IPS-18a (cell line): ENCODE results near the gene DMRTB1.

Experiments
- H3K27ac ChIP-seq: one replicate; pipeline ENCODE4 v1.5.1; 2013; ENCODE audit warnings: low read length
- H3K27me3 ChIP-seq: one replicate; pipeline ENCODE4 v1.6.1; 2013; ENCODE audit warnings: mild to moderate bottlenecking, low read length; ENCODE audit not compliant: control insufficient read depth, insufficient read depth
- H3K36me3 ChIP-seq: one replicate; pipeline ENCODE4 v1.6.1; 2013; ENCODE audit warnings: low read depth, low read length; ENCODE audit not compliant: control insufficient read depth
- H3K4me1 ChIP-seq: one replicate; pipeline ENCODE4 v1.6.1; 2013; ENCODE audit warnings: low read depth, low read length; ENCODE audit not compliant: control insufficient read depth
- H3K4me3 ChIP-seq: one replicate; pipeline ENCODE4 v1.5.1; 2013; ENCODE audit warnings: low read length
- H3K9ac ChIP-seq: one replicate; pipeline ENCODE4 v1.6.1; 2013; ENCODE audit warnings: mild to moderate bottlenecking, low read length, moderate library complexity
- H3K9me3 ChIP-seq: one replicate; pipeline ENCODE4 v1.6.1; 2013; ENCODE audit warnings: low read depth, low read length; ENCODE audit not compliant: control insufficient read depth

DMRTB1 gene

DNA sequence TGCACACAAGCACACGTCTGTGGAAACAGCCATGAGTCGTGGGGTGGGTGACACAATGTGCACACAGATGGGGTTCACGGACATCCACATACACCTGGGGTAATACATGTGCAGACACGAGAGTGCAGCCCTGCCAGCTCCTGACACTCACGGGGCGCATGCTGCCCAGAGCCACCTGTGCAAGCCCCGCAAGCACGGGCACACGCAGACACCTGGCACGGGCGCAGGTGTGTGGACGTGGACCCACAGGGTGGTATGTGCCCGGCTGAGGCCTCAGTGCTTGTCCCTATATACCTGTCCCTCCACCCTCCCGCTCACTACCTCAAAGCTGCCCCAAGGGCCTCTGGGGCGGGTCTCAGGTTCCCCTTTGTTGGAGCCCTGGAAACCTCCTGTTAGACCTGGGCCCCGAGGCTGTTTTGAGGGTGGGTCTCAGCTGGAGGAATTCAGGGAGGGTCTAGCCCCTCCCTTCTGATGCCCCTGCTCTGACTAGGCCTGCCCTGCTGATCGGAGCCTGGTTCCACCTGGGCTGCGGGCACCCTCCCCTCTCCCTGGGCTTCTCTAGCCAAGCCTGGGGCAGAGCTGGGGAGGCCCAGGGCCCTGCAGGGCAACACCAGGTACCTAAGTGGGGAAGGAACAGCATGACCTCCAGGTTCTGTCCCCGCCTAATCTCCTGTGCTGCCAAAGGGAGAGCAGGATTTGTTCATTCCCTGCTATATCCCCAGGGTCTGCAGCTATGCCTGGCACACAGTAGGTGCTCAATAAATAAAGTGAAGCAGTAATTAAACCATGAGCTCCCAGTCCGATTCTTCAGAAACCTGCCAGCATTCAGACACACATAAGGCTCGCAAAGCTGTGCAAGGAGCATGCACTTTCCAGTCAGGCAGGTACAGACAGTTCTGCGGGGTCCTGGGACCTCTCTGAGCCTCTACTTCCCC is 49.1 kb downstream of the DMRTB1 start:
- no peaks in the 10 kb centered on the region for H3K36me3 ChIP-seq
- H3K4me1 ChIP-seq, result peaks cover 8% of the 10 kb centered on the region
- H3K9ac ChIP-seq, result no peak overlapping the region
- no peaks in the 10 kb centered on the region for H3K27me3 ChIP-seq
- H3K9me3 ChIP-seq, result no peaks in the 10 kb centered on the region
- no peak overlapping the region for H3K4me3 ChIP-seq
- no peak overlapping the region for H3K27ac ChIP-seq

GRCh38 chr1:53508991-53509666 is 49.9 kb downstream of the DMRTB1 start:
- no peaks in the 10 kb centered on the region for H3K27me3 ChIP-seq
- H3K4me3 ChIP-seq, result no peak overlapping the region
- no peaks in the 10 kb centered on the region for H3K9me3 ChIP-seq
- H3K27ac ChIP-seq, result no peak overlapping the region
- H3K4me1 ChIP-seq, result peaks cover under 1% of the 10 kb centered on the region
- no peak overlapping the region for H3K9ac ChIP-seq
- H3K36me3 ChIP-seq, result no peaks in the 10 kb centered on the region

- no peaks in the 10 kb centered on the region for H3K27me3 ChIP-seq
- no peak overlapping the region for H3K27ac ChIP-seq
- H3K4me1 ChIP-seq, result no peaks in the 10 kb centered on the region
- H3K4me3 ChIP-seq, result no peak overlapping the region
- no peak overlapping the region for H3K9ac ChIP-seq
- H3K9me3 ChIP-seq, result no peaks in the 10 kb centered on the region
- H3K36me3 ChIP-seq, result no peaks in the 10 kb centered on the region
Observed at GRCh38 chr1:53509775-53510174, 50.6 kb downstream of the DMRTB1 start.

GRCh38 chr1:53510215-53510614 is 51.0 kb downstream of the DMRTB1 start:
- no peak overlapping the region for H3K27ac ChIP-seq
- no peaks in the 10 kb centered on the region for H3K9me3 ChIP-seq
- no peaks in the 10 kb centered on the region for H3K36me3 ChIP-seq
- no peaks in the 10 kb centered on the region for H3K4me1 ChIP-seq
- H3K27me3 ChIP-seq, result no peaks in the 10 kb centered on the region
- H3K9ac ChIP-seq, result no peak overlapping the region
- no peak overlapping the region for H3K4me3 ChIP-seq

GRCh38 chr1:53511323-53511932 is 52.2 kb downstream of the DMRTB1 start:
- Histone ChIP-seq H3K9me3 (no peaks in the 10 kb centered on the region), H3K4me3 (no peak overlapping the region), H3K27ac (no peak overlapping the region), H3K4me1 (no peaks in the 10 kb centered on the region), H3K9ac (no peak overlapping the region), H3K36me3 (no peaks in the 10 kb centered on the region), H3K27me3 (no peaks in the 10 kb centered on the region)

- no peaks in the 10 kb centered on the region for H3K36me3 ChIP-seq
- H3K27ac ChIP-seq, result no peak overlapping the region
- H3K4me1 ChIP-seq, result no peaks in the 10 kb centered on the region
- H3K9ac ChIP-seq, result no peak overlapping the region
- no peak overlapping the region for H3K4me3 ChIP-seq
- no peaks in the 10 kb centered on the region for H3K27me3 ChIP-seq
- no peaks in the 10 kb centered on the region for H3K9me3 ChIP-seq
Observed at GRCh38 chr1:53511933-53512806, 53.0 kb downstream of the DMRTB1 start.

GRCh38 chr1:53512807-53513755 is 53.9 kb downstream of the DMRTB1 start:
- Histone ChIP-seq H3K27ac (no peak overlapping the region), H3K4me3 (no peak overlapping the region), H3K36me3 (no peaks in the 10 kb centered on the region), H3K4me1 (no peaks in the 10 kb centered on the region), H3K9me3 (no peaks in the 10 kb centered on the region), H3K9ac (no peak overlapping the region), H3K27me3 (no peaks in the 10 kb centered on the region)

DNA sequence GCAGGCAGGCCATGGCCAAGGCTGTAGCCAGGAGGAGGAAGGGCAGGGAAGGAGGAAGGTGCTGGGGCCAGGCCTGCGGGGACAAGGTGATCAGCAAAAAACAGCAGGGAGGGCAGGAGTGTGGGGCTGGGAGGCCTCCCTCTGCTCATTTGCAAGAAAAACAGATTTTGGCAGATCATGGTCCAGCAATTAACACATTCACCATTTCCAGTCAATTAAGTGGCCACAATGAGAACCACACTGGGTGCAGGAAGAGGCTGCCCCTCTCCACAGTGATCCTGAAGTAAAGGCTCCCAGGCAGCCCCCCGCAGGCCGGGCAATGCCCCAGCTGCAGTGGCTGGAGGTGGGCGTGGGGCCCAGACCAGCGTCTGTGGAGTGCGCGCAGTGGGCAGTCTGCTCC is 54.6 kb downstream of the DMRTB1 start:
- Histone ChIP-seq H3K4me3 (no peak overlapping the region), H3K9ac (no peak overlapping the region), H3K27ac (no peak overlapping the region), H3K9me3 (no peaks in the 10 kb centered on the region), H3K27me3 (no peaks in the 10 kb centered on the region), H3K36me3 (no peaks in the 10 kb centered on the region), H3K4me1 (no peaks in the 10 kb centered on the region)

- no peaks in the 10 kb centered on the region for H3K27me3 ChIP-seq
- no peak overlapping the region for H3K27ac ChIP-seq
- H3K9me3 ChIP-seq, result no peaks in the 10 kb centered on the region
- no peak overlapping the region for H3K9ac ChIP-seq
- no peaks in the 10 kb centered on the region for H3K4me1 ChIP-seq
- H3K36me3 ChIP-seq, result no peaks in the 10 kb centered on the region
- H3K4me3 ChIP-seq, result no peak overlapping the region
Observed at GRCh38 chr1:53514436-53514835, 55.2 kb downstream of the DMRTB1 start.

GRCh38 chr1:53516181-53516580 is 57.0 kb downstream of the DMRTB1 start:
- H3K4me1 ChIP-seq, result no peaks in the 10 kb centered on the region
- no peak overlapping the region for H3K27ac ChIP-seq
- no peaks in the 10 kb centered on the region for H3K36me3 ChIP-seq
- no peak overlapping the region for H3K4me3 ChIP-seq
- no peak overlapping the region for H3K9ac ChIP-seq
- H3K27me3 ChIP-seq, result no peaks in the 10 kb centered on the region
- H3K9me3 ChIP-seq, result no peaks in the 10 kb centered on the region
